H9 (cell line): Measurements from ENCODE around the gene RNF212. TPM values are rescaled to one million over a fixed set of nuclear protein-coding genes. Genes with fewer than 3 reads are reported as not detected.

Source experiments
- DNase-seq: peaks from one replicate; pipeline ENCODE4 v3.0.0-alpha.2; 2017
- H2AFZ ChIP-seq: one replicate; pipeline ENCODE4 v1.6.1; 2013; ENCODE audit warnings: mild to moderate bottlenecking, low read length, control low read depth, moderate library complexity
- H2AK5ac ChIP-seq: 2 replicates; pipeline ENCODE4 v1.6.1; 2013; ENCODE audit warnings: low read length, control low read depth, mixed read lengths; ENCODE audit not compliant: insufficient read length
- H2BK120ac ChIP-seq: one replicate; pipeline ENCODE4 v1.6.1; 2013; ENCODE audit warnings: low read depth, mild to moderate bottlenecking, low read length, control low read depth, inconsistent platforms; ENCODE audit not compliant: poor library complexity, severe bottlenecking
- H2BK12ac ChIP-seq: 2 replicates; pipeline ENCODE4 v1.6.1; 2013; ENCODE audit warnings: low read length, control low read depth, mixed read lengths, low read depth; ENCODE audit not compliant: insufficient read length
- H2BK15ac ChIP-seq: 2 replicates; pipeline ENCODE4 v1.6.1; 2013; ENCODE audit warnings: low read depth, low read length, control low read depth
- H2BK20ac ChIP-seq: one replicate; pipeline ENCODE4 v1.6.1; 2013; ENCODE audit warnings: low read depth, mild to moderate bottlenecking, low read length, control low read depth, inconsistent platforms; ENCODE audit not compliant: poor library complexity, severe bottlenecking
- H2BK5ac ChIP-seq: 2 replicates; pipeline ENCODE4 v1.6.1; 2013; ENCODE audit warnings: low read length, control low read depth, mixed read lengths; ENCODE audit not compliant: insufficient read length
- H3K14ac ChIP-seq: 2 replicates; pipeline ENCODE4 v1.6.1; 2013; ENCODE audit warnings: low read length, control low read depth; ENCODE audit not compliant: insufficient read depth
- H3K18ac ChIP-seq: 2 replicates; pipeline ENCODE4 v1.6.1; 2013; ENCODE audit warnings: low read depth, mild to moderate bottlenecking, mixed read lengths, low read length, control low read depth; ENCODE audit not compliant: insufficient read length
- H3K23ac ChIP-seq: 2 replicates; pipeline ENCODE4 v1.6.1; 2013; ENCODE audit warnings: low read length, control low read depth, mixed read lengths, low read depth; ENCODE audit not compliant: insufficient read length
- H3K23me2 ChIP-seq: 2 replicates; pipeline ENCODE4 v1.6.1; 2013; ENCODE audit warnings: low read depth, mild to moderate bottlenecking, mixed read lengths, low read length, control low read depth; ENCODE audit not compliant: insufficient read length, poor library complexity, severe bottlenecking
- H3K27ac ChIP-seq: 2 replicates; pipeline ENCODE4 v1.5.1; 2013; ENCODE audit warnings: low read length, control low read depth, mixed read lengths, low read depth; ENCODE audit not compliant: insufficient read length
- H3K27me3 ChIP-seq: 2 replicates; pipeline ENCODE4 v1.6.1; 2013; ENCODE audit warnings: low read length, control low read depth, inconsistent platforms; ENCODE audit not compliant: insufficient read depth
- H3K4ac ChIP-seq: 2 replicates; pipeline ENCODE4 v1.6.1; 2013; ENCODE audit warnings: low read depth, mild to moderate bottlenecking, control low read depth, inconsistent platforms, low read length, moderate library complexity
- H3K4me1 ChIP-seq: 2 replicates; pipeline ENCODE4 v1.6.1; 2013; ENCODE audit warnings: low read length, control low read depth, inconsistent platforms; ENCODE audit not compliant: insufficient read depth
- H3K4me2 ChIP-seq: 2 replicates; pipeline ENCODE4 v1.6.1; 2013; ENCODE audit warnings: low read length, control low read depth, mixed read lengths; ENCODE audit not compliant: insufficient read length, insufficient read depth
- H3K56ac ChIP-seq: 2 replicates; pipeline ENCODE4 v1.6.1; 2013; ENCODE audit warnings: low read depth, mild to moderate bottlenecking, mixed read lengths, low read length, control low read depth; ENCODE audit not compliant: insufficient read length
- H3K79me1 ChIP-seq: 2 replicates; pipeline ENCODE4 v1.6.1; 2013; ENCODE audit warnings: low read depth, mild to moderate bottlenecking, moderate library complexity, low read length, control low read depth, inconsistent platforms; ENCODE audit not compliant: insufficient read depth, poor library complexity, severe bottlenecking
- H3K79me2 ChIP-seq: 2 replicates; pipeline ENCODE4 v1.6.1; 2013; ENCODE audit warnings: low read length, control low read depth, inconsistent platforms; ENCODE audit not compliant: insufficient read depth
- H3K9ac ChIP-seq: 2 replicates; pipeline ENCODE4 v1.6.1; 2013; ENCODE audit warnings: low read length, control low read depth, mixed read lengths; ENCODE audit not compliant: insufficient read length; ENCODE audit errors: extremely low read depth
- H3K9me3 ChIP-seq: one replicate; pipeline ENCODE4 v1.6.1; 2013; ENCODE audit warnings: low read depth, low read length, inconsistent platforms; ENCODE audit not compliant: control insufficient read depth
- H3T11ph ChIP-seq: one replicate; pipeline ENCODE4 v1.6.1; 2013; ENCODE audit warnings: mild to moderate bottlenecking, low read length, control low read depth, inconsistent platforms
- H4K20me1 ChIP-seq: one replicate; pipeline ENCODE4 v1.6.1; 2013; ENCODE audit not compliant: control insufficient read depth, insufficient read length, insufficient read depth
- H4K5ac ChIP-seq: 2 replicates; pipeline ENCODE4 v1.6.1; 2013; ENCODE audit warnings: low read depth, mild to moderate bottlenecking, mixed read lengths, low read length, control low read depth; ENCODE audit not compliant: insufficient read length
- H4K8ac ChIP-seq: replicated peaks from 2 replicates; pipeline ENCODE4 v1.6.1; 2013; ENCODE audit warnings: low read length, control low read depth, mixed read lengths, low read depth; ENCODE audit not compliant: insufficient read length
- H4K91ac ChIP-seq: 2 replicates; pipeline ENCODE4 v1.6.1; 2013; ENCODE audit warnings: low read depth, mild to moderate bottlenecking, moderate library complexity, mixed read lengths, low read length, control low read depth; ENCODE audit not compliant: insufficient read length
- H3K27ac Mint-ChIP-seq, 3 experiments: 2 replicates in 2 of 3; 3 replicates in 1 of 3; pipeline ENCODE4 v1.8.0; 2020 to 2021; ENCODE audit warnings: mixed read lengths in 3 of 3, mild to moderate bottlenecking in 1 of 3, moderate library complexity in 1 of 3
- H3K27me3 Mint-ChIP-seq: 2 replicates; pipeline ENCODE4 v1.8.0; 2021; ENCODE audit warnings: low read depth, mild to moderate bottlenecking, moderate library complexity, mixed read lengths
- H3K36me3 Mint-ChIP-seq, 3 experiments: 2 replicates in 2 of 3; 3 replicates in 1 of 3; pipeline ENCODE4 v1.8.0; 2020 to 2021; ENCODE audit warnings: low read depth in 3 of 3, mixed read lengths in 3 of 3; ENCODE audit not compliant: insufficient read depth in 1 of 3
- H3K4me1 Mint-ChIP-seq, 2 experiments: 2 replicates each; pipeline ENCODE4 v1.8.0; 2020; ENCODE audit warnings: mixed read lengths in 2 of 2
- H3K4me3 Mint-ChIP-seq, 2 experiments: 2 replicates in 1 of 2; 3 replicates in 1 of 2; pipeline ENCODE4 v1.8.0; 2020 to 2021; ENCODE audit warnings: mild to moderate bottlenecking in 2 of 2, mixed read lengths in 2 of 2, moderate library complexity in 1 of 2
- H3K9me3 Mint-ChIP-seq, 2 experiments: 2 replicates in 1 of 2; 3 replicates in 1 of 2; pipeline ENCODE4 v1.8.0; 2020; ENCODE audit warnings: mild to moderate bottlenecking in 2 of 2, mixed read lengths in 2 of 2, moderate library complexity in 1 of 2
- WGBS: extraction: QIAGEN DNeasy Blood & Tissue Kit; methylation state at CpG from one replicate; pipeline ENCODE4 v1.1.7; 2013; ENCODE audit warnings: missing lambda C conversion rate, low lambda C conversion rate, mixed read lengths; ENCODE audit not compliant: insufficient read length; ENCODE audit errors: extremely low coverage; 5-methylcytosine and 5-hydroxymethylcytosine counted together
- total RNA-seq: library from RNA; stranded (reverse); gene quantifications from 2 replicates; pipeline ENCODE4 v1.2.1, GENCODE V29; 2021
- TF ChIP-seq, protein P1 (sequence below): fragments of 200-600 bp; sonication (generic); conservative IDR thresholded peaks from 3 replicates; pipeline ENCODE4 v1.8.0; 2021; ENCODE audit warnings: antibody characterized with exemption, mild to moderate bottlenecking

The RNF212 gene
- total RNA-seq, 1 experiment from 2014 or later = 3.0 TPM

DNA sequence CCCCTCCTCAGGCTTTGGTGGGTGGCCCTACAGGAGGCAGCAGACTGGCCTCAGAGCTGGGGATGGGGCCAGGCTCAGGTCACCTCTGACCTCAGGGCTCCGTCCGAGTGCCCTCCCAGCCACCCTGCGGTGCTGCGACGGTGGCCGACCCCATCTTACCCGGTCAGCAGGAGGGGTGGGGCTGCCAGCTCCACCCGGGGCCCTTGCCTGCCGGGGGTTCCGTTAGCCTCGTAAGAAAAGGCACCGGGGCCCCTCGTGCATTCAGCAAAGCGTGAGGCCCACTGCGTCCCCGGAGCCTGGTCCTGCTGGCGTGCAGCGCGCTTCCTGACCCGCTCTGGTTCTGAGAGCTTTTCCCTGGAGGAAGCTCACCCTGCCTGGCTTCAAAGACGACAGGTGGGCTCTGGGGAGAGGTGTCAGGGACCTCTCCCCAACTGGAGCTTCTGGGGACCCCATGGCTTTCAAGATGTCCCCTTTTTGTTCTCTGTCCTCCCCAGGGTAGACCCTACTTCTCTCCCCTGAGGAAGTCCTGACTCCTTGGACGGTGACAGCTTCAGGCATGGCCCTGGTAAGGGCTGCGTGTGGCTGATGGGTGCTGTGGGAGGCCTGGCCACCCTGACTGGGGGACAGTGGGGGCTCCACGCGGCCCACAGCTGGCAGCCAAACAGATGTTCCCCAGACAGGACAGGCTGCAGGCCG lies 86.0 kb downstream of the RNF212 start:
- no peak overlapping the region for H3K14ac ChIP-seq
- H2BK12ac ChIP-seq = no peak overlapping the region
- no peak overlapping the region for H4K91ac ChIP-seq
- no peaks in the 10 kb centered on the region for H3K23me2 ChIP-seq
- Mint-ChIP-seq H3K36me3 (peaks cover 8 to 13% (median 12%) of the 10 kb centered on the region in 3 experiments; a peak in 6 of 7 replicates), H3K27me3 (no peaks in the 10 kb centered on the region), H3K4me1 (peaks cover 0 to 4% of the 10 kb centered on the region in 2 experiments; a peak in 1 of 4 replicates), H3K9me3 (peaks cover 0 to 2% of the 10 kb centered on the region in 2 experiments; a peak in 1 of 5 replicates), H3K27ac (no peak overlapping the region), H3K4me3 (no peak overlapping the region)
- H4K20me1 ChIP-seq = no peaks in the 10 kb centered on the region
- no peak overlapping the region for H3K18ac ChIP-seq
- no peak overlapping the region for H3T11ph ChIP-seq
- H2BK120ac ChIP-seq = no peak overlapping the region
- H3K79me2 ChIP-seq = no peaks in the 10 kb centered on the region
- WGBS = no CpG with 5 or more reads among the region's 26 CpGs
- no peak overlapping the region for H4K8ac ChIP-seq
- H3K23ac ChIP-seq = no peak overlapping the region
- H3K9ac ChIP-seq = no peak overlapping the region
- no peak overlapping the region for H2BK5ac ChIP-seq
- no peaks in the 10 kb centered on the region for H3K27me3 ChIP-seq
- H3K4me1 ChIP-seq = no peaks in the 10 kb centered on the region; the same call in 1 of the 2 replicates
- H3K56ac ChIP-seq = no peak overlapping the region
- no peak overlapping the region for H3K4ac ChIP-seq
- no peak for DNase-seq
- H3K4me2 ChIP-seq = no peak overlapping the region
- no peak overlapping the region for H2AK5ac ChIP-seq
- no peaks in the 10 kb centered on the region for H3K79me1 ChIP-seq
- no peak overlapping the region for H4K5ac ChIP-seq
- TF ChIP-seq, protein P1, sequence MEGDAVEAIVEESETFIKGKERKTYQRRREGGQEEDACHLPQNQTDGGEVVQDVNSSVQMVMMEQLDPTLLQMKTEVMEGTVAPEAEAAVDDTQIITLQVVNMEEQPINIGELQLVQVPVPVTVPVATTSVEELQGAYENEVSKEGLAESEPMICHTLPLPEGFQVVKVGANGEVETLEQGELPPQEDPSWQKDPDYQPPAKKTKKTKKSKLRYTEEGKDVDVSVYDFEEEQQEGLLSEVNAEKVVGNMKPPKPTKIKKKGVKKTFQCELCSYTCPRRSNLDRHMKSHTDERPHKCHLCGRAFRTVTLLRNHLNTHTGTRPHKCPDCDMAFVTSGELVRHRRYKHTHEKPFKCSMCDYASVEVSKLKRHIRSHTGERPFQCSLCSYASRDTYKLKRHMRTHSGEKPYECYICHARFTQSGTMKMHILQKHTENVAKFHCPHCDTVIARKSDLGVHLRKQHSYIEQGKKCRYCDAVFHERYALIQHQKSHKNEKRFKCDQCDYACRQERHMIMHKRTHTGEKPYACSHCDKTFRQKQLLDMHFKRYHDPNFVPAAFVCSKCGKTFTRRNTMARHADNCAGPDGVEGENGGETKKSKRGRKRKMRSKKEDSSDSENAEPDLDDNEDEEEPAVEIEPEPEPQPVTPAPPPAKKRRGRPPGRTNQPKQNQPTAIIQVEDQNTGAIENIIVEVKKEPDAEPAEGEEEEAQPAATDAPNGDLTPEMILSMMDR = no peak
- H2BK15ac ChIP-seq = no peak overlapping the region
- no peak overlapping the region for H2AFZ ChIP-seq
- H2BK20ac ChIP-seq = no peak overlapping the region
- no peak overlapping the region for H3K27ac ChIP-seq
- H3K9me3 ChIP-seq = no peaks in the 10 kb centered on the region
